Bronchial epithelial cell (primary cell): ENCODE data around the gene ERBB4. TPM values are rescaled to one million over a fixed set of nuclear protein-coding genes. Genes with fewer than 3 reads are reported as not detected.
A peak's percentile ranks its signal among the peaks of the same experiment; 100 is the strongest.

Source experiments
- DNase-seq: peaks from one replicate; pipeline ENCODE4 v3.0.0-alpha.2; 2010; ENCODE audit warnings: low read depth
- FAIRE-seq: peaks from 2 replicates; lab custom pipeline; 2011; peaks lifted over from hg19 to GRCh38; lab: Jason Lieb, UNC
- H3K27me3 ChIP-seq: 2 replicates; pipeline ENCODE4 v1.5.1; 2011; ENCODE audit warnings: low read length; ENCODE audit not compliant: control insufficient read depth, insufficient read depth
- H3K36me3 ChIP-seq: 2 replicates; pipeline ENCODE4 v1.5.1; 2011; ENCODE audit warnings: low read length; ENCODE audit not compliant: control insufficient read depth, insufficient read depth
- H3K4me3 ChIP-seq: 2 replicates; pipeline ENCODE4 v1.5.1; 2011; ENCODE audit warnings: mild to moderate bottlenecking, low read depth, low read length, control low read depth
- CTCF ChIP-seq: IDR thresholded peaks from 2 replicates; pipeline ENCODE4 v1.5.1; 2011; ENCODE audit warnings: mild to moderate bottlenecking, moderate library complexity, low read length, control low read depth, inconsistent platforms; ENCODE audit not compliant: insufficient read depth, severe bottlenecking
- total RNA-seq: library from RNA; depleted of rRNA; stranded (reverse); fragments of >200 nt; gene quantifications from 2 replicates; pipeline ENCODE4 v1.2.1, GENCODE V29; 2014

ERBB4 gene
- total RNA-seq, 1 donor from 2014 or later = under 0.01 TPM

- TF ChIP-seq CTCF = no peak
- FAIRE-seq = no peak
- no peaks in the 10 kb centered on the region for H3K27me3 ChIP-seq
- no peak for DNase-seq
- no peak overlapping the region for H3K4me3 ChIP-seq
- no peaks in the 10 kb centered on the region for H3K36me3 ChIP-seq
Observed at GRCh38 chr2:211673133-211673905, 865.3 kb downstream of the ERBB4 start.

- Histone ChIP-seq H3K4me3 (no peak overlapping the region), H3K27me3 (no peaks in the 10 kb centered on the region), H3K36me3 (no peaks in the 10 kb centered on the region)
- DNase-seq (no peak), FAIRE-seq (no peak)
- no peak for TF ChIP-seq CTCF
Observed at GRCh38 chr2:211671977-211672376, 866.6 kb downstream of the ERBB4 start.

GRCh38 chr2:211665299-211665698, 873.3 kb downstream of the ERBB4 start:
- Histone ChIP-seq H3K36me3 (no peaks in the 10 kb centered on the region), H3K4me3 (no peak overlapping the region), H3K27me3 (no peaks in the 10 kb centered on the region)
- DNase-seq = no peak
- no peak for TF ChIP-seq CTCF
- FAIRE-seq = no peak

GRCh38 chr2:211664321-211664720, 874.3 kb downstream of the ERBB4 start:
- Histone ChIP-seq H3K27me3 (no peaks in the 10 kb centered on the region), H3K4me3 (no peak overlapping the region), H3K36me3 (no peaks in the 10 kb centered on the region)
- DNase-seq (no peak), FAIRE-seq (no peak)
- no peak for TF ChIP-seq CTCF

- Histone ChIP-seq H3K36me3 (no peaks in the 10 kb centered on the region), H3K4me3 (no peak overlapping the region), H3K27me3 (no peaks in the 10 kb centered on the region)
- no peak for FAIRE-seq
- no peak for DNase-seq
- TF ChIP-seq CTCF = no peak
Observed at GRCh38 chr2:211654211-211654780, 884.3 kb downstream of the ERBB4 start.

GRCh38 chr2:211652327-211652726, 886.3 kb downstream of the ERBB4 start:
- FAIRE-seq (peak; percentile 36), DNase-seq (no peak)
- Histone ChIP-seq H3K4me3 (no peak overlapping the region), H3K36me3 (no peaks in the 10 kb centered on the region), H3K27me3 (no peaks in the 10 kb centered on the region)
- TF ChIP-seq CTCF = no peak
